NAMALWA (cell line): ENCODE measurements around the gene MACROD2.

Experiments used
- DNase-seq: peaks from one replicate; pipeline ENCODE4 v3.0.0-alpha.2; 2015; ENCODE audit warnings: low spot score

The MACROD2 gene

GRCh38 chr20:14062786-14063185 is 67.5 kb downstream of the MACROD2 start:
- DNase-seq = no peak

GRCh38 chr20:14064333-14064732 is 69.0 kb downstream of the MACROD2 start:
- DNase-seq = no peak

- no peak for DNase-seq
Observed at GRCh38 chr20:14064921-14065320, 69.6 kb downstream of the MACROD2 start.

- DNase-seq = no peak
Observed at GRCh38 chr20:14065774-14066173, 70.5 kb downstream of the MACROD2 start.

GRCh38 chr20:14067603-14068002 is 72.3 kb downstream of the MACROD2 start:
- no peak for DNase-seq

- DNase-seq = no peak
Observed at GRCh38 chr20:14069796-14070195, 74.5 kb downstream of the MACROD2 start.

- DNase-seq = no peak
Observed at GRCh38 chr20:14093652-14094051, 98.3 kb downstream of the MACROD2 start.

GRCh38 chr20:14098261-14098660 is 102.9 kb downstream of the MACROD2 start:
- DNase-seq = no peak

- DNase-seq = no peak
Observed at GRCh38 chr20:14113416-14113815, 118.1 kb downstream of the MACROD2 start.

GRCh38 chr20:14114065-14114704 is 118.9 kb downstream of the MACROD2 start:
- DNase-seq = no peak

GRCh38 chr20:14116037-14116436 is 120.7 kb downstream of the MACROD2 start:
- no peak for DNase-seq

- no peak for DNase-seq
Observed at GRCh38 chr20:14117768-14118167, 122.5 kb downstream of the MACROD2 start.

- DNase-seq = no peak
Observed at GRCh38 chr20:14126856-14127255, 131.5 kb downstream of the MACROD2 start.

- no peak for DNase-seq
Observed at GRCh38 chr20:14127514-14128223, 132.4 kb downstream of the MACROD2 start.

GRCh38 chr20:14134004-14134403 is 138.7 kb downstream of the MACROD2 start:
- no peak for DNase-seq

- peak; percentile 41 for DNase-seq
Observed at GRCh38 chr20:14142171-14142570, 146.9 kb downstream of the MACROD2 start.

GRCh38 chr20:14142964-14143627 is 147.8 kb downstream of the MACROD2 start:
- DNase-seq = no peak

GRCh38 chr20:14148042-14148441 is 152.7 kb downstream of the MACROD2 start:
- no peak for DNase-seq

- no peak for DNase-seq
Observed at GRCh38 chr20:14155361-14155760, 160.0 kb downstream of the MACROD2 start.

- no peak for DNase-seq
Observed at GRCh38 chr20:14178528-14178927, 183.2 kb downstream of the MACROD2 start.

GRCh38 chr20:14178952-14179351 is 183.6 kb downstream of the MACROD2 start:
- DNase-seq = no peak

GRCh38 chr20:14189794-14190402 is 194.6 kb downstream of the MACROD2 start:
- peak; percentile 33 for DNase-seq

- no peak for DNase-seq
Observed at GRCh38 chr20:14191559-14191958, 196.2 kb downstream of the MACROD2 start.
